Activated CD4-positive, alpha-beta T cell treated with anti-CD3 and anti-CD28 coated beads for 36 hours (primary cell): ENCODE data around the gene TMEM116. TPM values are rescaled to one million over a fixed set of nuclear protein-coding genes. Genes with fewer than 3 reads are reported as not detected.
A peak's percentile ranks its signal among the peaks of the same experiment; 100 is the strongest.
"Not testable (repeated sequence)": the region's sequence is repeated elsewhere in the genome, so short reads cannot be mapped to it uniquely, and the experiment has no call there.

Experiments used
- ATAC-seq: fragments of 200-7000 bp; cut with Tn5 transposase; one replicate; pipeline ENCODE4 v1.10.0; 2021; ENCODE audit warnings: mild to moderate bottlenecking, moderate library complexity
- CTCF ChIA-PET: fragments of 350-600 bp; sonication (Branson Sonifier 250); formaldehyde crosslinking; loops from one replicate; lab custom pipeline; 2021; ENCODE audit warnings: antibody characterized with exemption; lab: Charles Lee
- POLR2A ChIA-PET: fragments of 350-600 bp; sonication (Branson Sonifier 250); formaldehyde crosslinking; loops from one replicate; lab custom pipeline; 2021; ENCODE audit warnings: antibody characterized with exemption, inconsistent platforms; lab: Charles Lee
- DNase-seq: peaks from one replicate; pipeline ENCODE4 v3.0.0-alpha.2; 2020
- H3K27ac Mint-ChIP-seq: one replicate; pipeline ENCODE4 v1.8.0; 2021; ENCODE audit warnings: mixed read lengths
- H3K27me3 Mint-ChIP-seq: one replicate; pipeline ENCODE4 v1.8.0; 2021; ENCODE audit warnings: mixed read lengths
- H3K36me3 Mint-ChIP-seq: one replicate; pipeline ENCODE4 v1.8.0; 2021; ENCODE audit warnings: low read depth, mixed read lengths
- H3K4me1 Mint-ChIP-seq: one replicate; pipeline ENCODE4 v1.8.0; 2021; ENCODE audit warnings: mixed read lengths
- H3K4me3 Mint-ChIP-seq: one replicate; pipeline ENCODE4 v1.8.0; 2021; ENCODE audit warnings: mild to moderate bottlenecking, moderate library complexity, mixed read lengths
- H3K9me3 Mint-ChIP-seq: one replicate; pipeline ENCODE4 v1.8.0; 2021; ENCODE audit warnings: low read depth, mixed read lengths
- intact Hi-C, 2 experiments: fragments of 100-400 bp; cut with DNase I in 1 of 2; cut with micrococcal nuclease in 1 of 2; formaldehyde crosslinking; loops; one replicate each; pipeline versions ENCODE4 v1.14.2 to v1.15.1; 2022 to 2024; cut with DNase I, micrococcal nuclease
- total RNA-seq, 2 experiments: library from RNA; stranded (reverse); gene quantifications; one replicate each; pipeline ENCODE4 v1.2.3, GENCODE V29; 2021

Gene TMEM116
- total RNA-seq, 2 experiments from 2014 or later = 11.2 to 12.5 TPM

DNA sequence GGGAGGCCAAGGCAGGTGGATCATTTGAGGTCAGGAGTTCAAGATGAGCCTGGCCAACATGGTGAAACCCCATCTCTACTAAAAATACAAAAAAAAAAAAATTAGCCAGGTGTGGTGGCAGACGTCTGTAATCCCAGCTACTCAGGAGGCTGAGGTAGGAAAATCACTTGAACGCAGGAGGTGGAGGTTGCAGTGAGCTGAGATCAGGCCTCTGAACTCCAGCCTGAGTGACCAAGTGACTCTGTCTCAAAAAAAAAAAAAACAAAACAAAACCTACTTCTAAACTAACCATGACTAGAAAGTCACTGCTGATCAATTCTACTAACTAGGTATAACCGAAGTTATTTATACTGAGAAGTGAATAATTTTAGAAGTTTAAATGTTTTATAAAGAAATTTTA is 3.4 kb downstream of the TMEM116 start:
- H3K27me3 Mint-ChIP-seq, H3K4me3 Mint-ChIP-seq, intact Hi-C loops, H3K9me3 Mint-ChIP-seq, ATAC-seq, H3K27ac Mint-ChIP-seq, DNase-seq: not testable (repeated sequence)
- POLR2A ChIA-PET = interaction anchor here (0.7 to 1.2 kb wide), 2 partner anchors 8 to 707 kb away, joined by 3 to 4 read pairs; no protein-coding TSS in a partner anchor
- CTCF ChIA-PET = interaction anchor here (0.6 to 1.9 kb wide), 5 partner anchors 8 to 113 kb away, joined by 3 to 9 read pairs (median 4); no protein-coding TSS in a partner anchor
- Mint-ChIP-seq H3K4me1 (peaks cover 48% of the 10 kb centered on the region), H3K36me3 (peaks cover 22% of the 10 kb centered on the region)

DNA sequence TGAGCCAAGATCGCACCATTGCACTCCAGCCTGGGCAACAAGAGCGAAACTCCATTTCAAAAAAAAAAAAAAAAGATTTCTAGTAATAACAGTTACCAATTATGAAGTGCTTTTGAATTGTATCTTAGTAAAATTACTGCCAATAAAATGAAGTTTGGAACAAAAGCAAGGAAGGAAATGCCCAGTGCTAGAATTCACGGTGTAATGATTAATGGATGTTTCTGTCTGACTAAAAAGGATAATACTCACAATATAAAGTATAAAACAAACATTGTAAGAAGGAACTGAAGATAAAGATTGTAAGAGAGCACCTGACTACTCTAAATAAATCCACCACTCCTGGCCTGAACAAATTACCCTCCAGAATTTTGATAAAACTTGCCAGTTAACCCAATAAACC is 4.0 kb downstream of the TMEM116 start:
- ChIA-PET CTCF (interaction anchor here (0.6 to 1.9 kb wide), 2 partner anchors 8 to 62 kb away, joined by 3 to 9 read pairs; no protein-coding TSS in a partner anchor), POLR2A (interaction anchor here (0.7 kb wide), 1 partner anchor 707 kb away, joined by 4 read pairs; no protein-coding TSS in a partner anchor)
- H3K4me1 Mint-ChIP-seq = peaks cover 44% of the 10 kb centered on the region
- intact Hi-C loops = no loop called here
- peaks cover 18% of the 10 kb centered on the region for H3K36me3 Mint-ChIP-seq
- peaks cover 2% of the 10 kb centered on the region for H3K9me3 Mint-ChIP-seq
- DNase-seq (no peak), ATAC-seq (no peak)
- H3K27ac Mint-ChIP-seq = no peak overlapping the region
- no peak overlapping the region for H3K4me3 Mint-ChIP-seq
- no peaks in the 10 kb centered on the region for H3K27me3 Mint-ChIP-seq

DNA sequence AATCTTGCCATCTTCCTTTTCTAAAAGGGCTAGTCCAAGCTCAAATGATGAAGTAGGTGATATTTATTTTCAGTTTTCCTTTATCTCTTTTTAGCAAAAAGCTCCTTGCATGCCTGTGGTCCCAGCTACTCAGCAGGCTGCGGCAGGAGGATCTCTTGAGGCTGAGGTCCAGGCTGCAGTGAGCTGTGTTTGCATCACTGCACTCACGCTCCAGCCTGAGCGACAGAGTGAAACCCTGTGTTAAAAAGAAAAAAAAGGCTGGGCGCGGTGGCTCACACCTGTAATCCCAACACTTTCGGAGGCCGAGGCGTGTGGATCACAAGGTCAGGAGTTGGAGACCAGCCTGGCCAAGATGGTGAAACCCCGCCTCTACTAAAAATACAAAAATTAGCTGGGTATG is 5.0 kb downstream of the TMEM116 start:
- CTCF ChIA-PET = no interaction called here
- no peak overlapping the region for H3K4me3 Mint-ChIP-seq

DNA sequence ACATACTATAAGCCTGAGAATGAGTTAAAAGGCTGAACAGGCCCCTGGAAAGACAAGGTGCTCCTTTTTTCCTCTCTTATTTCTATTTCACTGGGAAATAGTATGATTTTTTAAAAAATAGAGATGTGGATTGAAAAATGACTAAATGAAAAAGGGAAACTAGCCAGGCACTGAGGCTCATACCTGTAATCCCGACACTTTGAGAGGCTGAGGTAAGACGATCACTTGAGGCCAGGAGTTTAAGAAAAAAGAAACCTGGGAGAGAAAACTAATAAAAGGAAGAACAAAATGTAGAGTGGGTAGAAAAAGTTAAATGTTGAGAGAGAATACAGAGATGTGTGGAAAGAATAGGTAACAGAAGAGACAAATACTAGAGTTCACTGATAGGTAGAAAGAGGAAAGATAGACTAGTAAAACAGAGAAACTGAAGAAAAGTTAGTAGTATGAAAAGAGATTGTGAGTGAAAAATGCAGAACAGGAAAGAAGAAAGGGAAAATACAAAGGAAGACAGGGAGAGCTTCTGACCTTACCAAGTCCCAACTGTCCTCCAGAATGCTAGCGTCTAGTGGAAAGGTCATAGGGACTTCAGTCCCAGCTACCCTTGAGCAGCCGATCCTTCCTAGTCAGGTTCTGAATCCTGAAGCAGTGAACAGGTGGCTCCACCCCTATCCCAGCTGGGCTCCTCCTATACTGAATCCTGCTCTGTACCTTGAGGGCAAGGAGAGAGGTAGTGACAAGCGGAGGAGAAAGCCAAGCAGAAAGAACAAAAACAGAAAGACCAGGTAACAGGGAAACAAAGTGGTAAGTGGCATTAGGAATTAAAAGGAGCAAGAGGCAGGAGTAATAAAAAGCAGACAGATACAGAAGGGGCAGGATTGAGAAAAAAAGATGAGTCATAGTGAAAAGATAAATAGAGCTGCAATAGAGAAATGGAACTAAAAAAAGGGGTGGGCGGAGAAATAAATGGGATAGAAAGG is 7.3 kb downstream of the TMEM116 start:
- Mint-ChIP-seq H3K36me3 (peaks cover 6% of the 10 kb centered on the region), H3K27me3 (no peaks in the 10 kb centered on the region), H3K27ac (no peak overlapping the region), H3K4me1 (peaks cover 54% of the 10 kb centered on the region), H3K4me3 (no peak overlapping the region), H3K9me3 (no peaks in the 10 kb centered on the region)
- ChIA-PET CTCF (interaction anchor here (1.3 to 1.5 kb wide), 3 partner anchors 8 to 12 kb away, joined by 4 to 5 read pairs (median 5); partner anchors contain the start of genes ERP29 and TMEM116), POLR2A (no interaction called here)
- ATAC-seq (no peak), DNase-seq (no peak)
- intact Hi-C loops = loop anchor here in 1 of 2 experiments (2.0 kb wide), 1 partner anchor 597 kb away; no protein-coding TSS in a partner anchor

More for the DNA sequence above, 5.0 kb downstream of the TMEM116 start:
- no peaks in the 10 kb centered on the region for H3K27me3 Mint-ChIP-seq
- ATAC-seq (no peak), DNase-seq (no peak)
- peaks cover 2% of the 10 kb centered on the region for H3K9me3 Mint-ChIP-seq
- peaks cover 20% of the 10 kb centered on the region for H3K36me3 Mint-ChIP-seq
- POLR2A ChIA-PET = no interaction called here
- peaks cover 45% of the 10 kb centered on the region for H3K4me1 Mint-ChIP-seq
- peak overlapping the region; percentile 68 for H3K27ac Mint-ChIP-seq
- intact Hi-C loops = loop anchor here in 1 of 2 experiments (2.0 kb wide), 1 partner anchor 599 kb away; no protein-coding TSS in a partner anchor

DNA sequence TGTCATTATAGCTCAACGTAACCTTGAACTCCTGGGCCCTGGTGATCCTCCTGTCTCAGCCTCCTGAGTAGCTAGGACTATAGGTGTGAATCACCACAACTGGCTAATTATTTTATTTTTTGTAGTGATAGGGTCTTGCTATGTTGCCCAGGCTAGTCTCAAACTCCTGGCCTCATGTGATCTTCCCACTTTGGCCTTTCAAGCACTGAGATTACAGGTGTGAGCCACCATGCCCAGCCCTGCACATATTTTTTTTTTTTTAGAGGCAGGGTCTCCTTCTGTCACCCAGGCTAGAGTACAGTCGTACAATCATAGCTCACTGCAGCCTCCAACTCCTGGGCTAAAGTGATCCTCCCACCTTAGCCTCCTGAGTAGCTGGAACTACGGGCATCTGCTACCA is 8.9 kb downstream of the TMEM116 start:
- no peaks in the 10 kb centered on the region for H3K27me3 Mint-ChIP-seq
- H3K4me1 Mint-ChIP-seq = peaks cover 58% of the 10 kb centered on the region
- intact Hi-C loops = no loop called here
- no peaks in the 10 kb centered on the region for H3K9me3 Mint-ChIP-seq
- ChIA-PET CTCF (interaction anchor here (0.7 to 1.5 kb wide), 4 partner anchors 10 to 70 kb away, joined by 3 to 5 read pairs (median 4); partner anchors contain the start of genes ERP29 and TMEM116), POLR2A (interaction anchor here (0.6 kb wide), 2 partner anchors 8 to 381 kb away, joined by 3 to 6 read pairs; no protein-coding TSS in a partner anchor)
- DNase-seq = no peak
- peaks cover 2% of the 10 kb centered on the region for H3K36me3 Mint-ChIP-seq
- H3K4me3 Mint-ChIP-seq = no peak overlapping the region
- no peak overlapping the region for H3K27ac Mint-ChIP-seq
- ATAC-seq = no peak

DNA sequence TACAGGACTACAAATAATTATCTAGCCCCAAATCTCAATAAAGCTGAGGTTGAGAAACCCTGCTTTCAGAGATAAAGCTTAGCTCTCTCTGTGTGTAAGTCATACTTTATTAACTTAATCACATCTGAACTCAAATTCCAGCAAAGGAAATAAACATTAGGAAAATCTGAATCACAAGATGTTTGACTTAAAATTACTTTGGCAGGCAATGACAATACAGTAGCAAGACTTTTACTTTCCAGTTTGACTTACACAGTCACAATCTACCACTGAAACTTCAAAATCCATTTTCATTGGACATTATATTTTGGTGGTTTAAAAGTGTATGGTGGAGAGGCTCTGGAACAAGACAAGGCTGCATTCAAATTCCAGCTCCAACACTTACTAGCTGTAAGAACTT is 11.4 kb downstream of the TMEM116 start:
- H3K27ac Mint-ChIP-seq = peak overlapping the region; percentile 79
- DNase-seq (no peak), ATAC-seq (peak; percentile 91)
- no peaks in the 10 kb centered on the region for H3K27me3 Mint-ChIP-seq
- H3K36me3 Mint-ChIP-seq = peaks cover 6% of the 10 kb centered on the region
- peak overlapping the region; percentile 52 for H3K4me3 Mint-ChIP-seq
- intact Hi-C loops = loop anchor here in 1 of 2 experiments (1.0 kb wide), 1 partner anchor 8 kb away; no protein-coding TSS in a partner anchor
- peaks cover 66% of the 10 kb centered on the region for H3K4me1 Mint-ChIP-seq
- ChIA-PET CTCF (interaction anchor here (1.0 to 2.9 kb wide), 6 partner anchors 8 to 181 kb away, joined by 3 to 17 read pairs (median 4); partner anchors contain the start of gene ERP29), POLR2A (interaction anchor here (1.0 to 1.4 kb wide), 4 partner anchors 8 to 47 kb away, joined by 3 to 7 read pairs (median 3); no protein-coding TSS in a partner anchor)
- H3K9me3 Mint-ChIP-seq = no peaks in the 10 kb centered on the region

DNA sequence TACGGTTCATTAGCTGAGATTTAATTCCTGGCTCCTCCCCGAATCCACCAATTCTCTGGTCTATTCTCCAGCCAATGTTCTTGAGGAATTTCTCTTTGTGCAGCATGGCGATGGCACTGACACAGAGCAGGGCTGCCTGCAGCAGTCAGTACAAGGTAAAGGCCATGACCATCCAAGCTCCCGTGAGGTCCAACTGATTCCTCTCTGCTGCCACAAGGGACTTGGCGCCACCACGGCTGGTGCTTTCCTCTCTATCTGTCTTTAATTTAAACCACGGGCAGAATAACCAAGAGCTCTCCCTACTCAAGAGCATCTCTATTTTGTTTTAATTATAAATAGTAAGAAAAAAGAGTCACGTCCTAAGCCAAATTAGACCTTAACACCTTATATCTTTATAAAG is 12.1 kb downstream of the TMEM116 start:
- Mint-ChIP-seq H3K4me3 (peak overlapping the region; percentile 44), H3K9me3 (no peaks in the 10 kb centered on the region), H3K27me3 (no peaks in the 10 kb centered on the region), H3K27ac (peak overlapping the region; percentile 83), H3K4me1 (peaks cover 65% of the 10 kb centered on the region), H3K36me3 (peaks cover 6% of the 10 kb centered on the region)
- peak; percentile 30 for ATAC-seq
- POLR2A ChIA-PET = interaction anchor here (1.0 to 1.4 kb wide), 4 partner anchors 9 to 46 kb away, joined by 3 to 7 read pairs (median 3); no protein-coding TSS in a partner anchor
- CTCF ChIA-PET = interaction anchor here (0.6 to 2.9 kb wide), 5 partner anchors 9 to 1719 kb away, joined by 3 to 17 read pairs (median 3); partner anchors contain the start of gene ERP29
- intact Hi-C loops = loop anchor here in 1 of 2 experiments (1.0 kb wide), 1 partner anchor 8 kb away; no protein-coding TSS in a partner anchor
- no peak for DNase-seq

DNA sequence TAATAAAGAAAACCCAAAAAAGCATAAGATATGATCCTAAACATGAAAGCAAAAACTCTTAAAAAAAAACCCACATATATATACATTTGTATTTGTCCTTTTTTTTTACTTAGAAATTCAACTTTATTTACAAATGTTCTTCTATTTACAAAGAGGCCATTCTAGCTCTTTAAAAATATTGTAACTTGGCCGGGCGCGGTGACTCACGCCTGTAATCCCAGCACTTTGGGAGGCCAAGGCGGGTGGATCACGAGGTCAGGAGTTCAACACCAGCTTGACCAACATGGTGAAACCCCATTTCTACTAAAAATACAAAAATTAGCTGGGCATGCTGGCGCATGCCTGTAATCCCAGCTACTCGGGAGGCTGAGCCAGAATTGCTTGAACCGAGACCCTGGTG is 13.8 kb downstream of the TMEM116 start:
- ATAC-seq, H3K9me3 Mint-ChIP-seq, intact Hi-C loops, H3K36me3 Mint-ChIP-seq, H3K27me3 Mint-ChIP-seq, H3K4me3 Mint-ChIP-seq, DNase-seq: not testable (repeated sequence)
- POLR2A ChIA-PET = interaction anchor here (0.7 to 1.4 kb wide), 2 partner anchors 14 to 15 kb away, joined by 4 read pairs; partner anchors contain the start of genes ERP29 and TMEM116
- Mint-ChIP-seq H3K4me1 (peaks cover 75% of the 10 kb centered on the region), H3K27ac (peak overlapping the region; percentile 7)
- CTCF ChIA-PET = interaction anchor here (2.0 kb wide), 1 partner anchor 15 kb away, joined by 7 read pairs; the partner anchor contains the start of gene ERP29

DNA sequence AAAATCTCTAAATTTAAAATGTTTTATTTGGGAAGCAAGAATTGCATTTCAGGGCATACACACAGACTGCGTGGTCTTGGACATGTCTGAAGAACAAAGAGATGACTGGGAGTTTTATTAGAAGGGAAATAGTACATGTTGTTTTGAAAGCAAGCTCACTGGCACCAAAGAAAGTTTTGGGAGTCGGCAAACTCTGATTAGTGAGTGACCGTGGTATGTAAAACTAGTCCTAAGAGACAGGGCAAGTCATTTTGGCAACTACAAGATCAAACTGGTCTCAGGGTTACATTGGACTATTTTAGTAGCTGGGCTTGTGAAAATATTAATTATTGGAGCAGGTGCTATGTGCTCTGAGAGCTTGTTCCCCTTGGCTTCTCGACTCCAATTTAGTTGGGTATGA is 14.9 kb downstream of the TMEM116 start:
- ATAC-seq = no peak
- Mint-ChIP-seq H3K27ac (no peak overlapping the region), H3K4me1 (peaks cover 85% of the 10 kb centered on the region), H3K36me3 (peaks cover 3% of the 10 kb centered on the region), H3K27me3 (no peaks in the 10 kb centered on the region), H3K9me3 (no peaks in the 10 kb centered on the region), H3K4me3 (no peak overlapping the region)
- no peak for DNase-seq
- ChIA-PET CTCF (interaction anchor here (0.8 to 2.0 kb wide), 2 partner anchors 13 to 16 kb away, joined by 3 to 7 read pairs; partner anchors contain the start of gene ERP29), POLR2A (interaction anchor here (1.4 kb wide), 1 partner anchor 15 kb away, joined by 4 read pairs; the partner anchor contains the start of genes ERP29 and TMEM116)
- intact Hi-C loops = no loop called here

DNA sequence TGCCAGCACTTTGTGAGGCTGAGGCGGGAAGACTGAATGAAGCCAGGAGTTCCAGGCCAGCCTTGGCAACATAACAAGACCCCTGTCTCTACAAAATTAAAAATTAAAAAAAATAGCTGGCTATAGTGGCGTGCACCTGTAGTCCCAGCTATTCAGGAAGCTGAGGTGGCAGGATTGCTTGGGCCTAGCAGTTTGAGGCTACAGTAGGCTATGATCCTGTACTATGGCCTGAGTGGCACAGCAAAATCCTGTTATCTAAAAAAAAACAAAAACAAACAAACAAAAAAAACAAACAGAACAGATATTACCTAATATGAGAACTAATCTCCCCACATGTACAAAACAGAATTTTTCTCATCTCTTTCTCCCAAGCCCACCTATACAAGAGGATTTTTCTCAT is 15.7 kb downstream of the TMEM116 start:
- no peak for DNase-seq
- CTCF ChIA-PET = interaction anchor here (0.8 kb wide), 1 partner anchor 13 kb away, joined by 3 read pairs; no protein-coding TSS in a partner anchor
- H3K36me3 Mint-ChIP-seq = peaks cover 3% of the 10 kb centered on the region
- no peaks in the 10 kb centered on the region for H3K9me3 Mint-ChIP-seq
- H3K4me1 Mint-ChIP-seq = peaks cover 85% of the 10 kb centered on the region
- POLR2A ChIA-PET = interaction anchor here (0.7 kb wide), 1 partner anchor 9 kb away, joined by 3 read pairs; no protein-coding TSS in a partner anchor
- no peak for ATAC-seq
- H3K27ac Mint-ChIP-seq = peak overlapping the region; percentile 60
- intact Hi-C loops = no loop called here
- no peaks in the 10 kb centered on the region for H3K27me3 Mint-ChIP-seq
- H3K4me3 Mint-ChIP-seq = no peak overlapping the region
